Left ventricle myocardium inferior (tissue), 1 donor: ENCODE results near the gene CPXM2. TPM values are rescaled to one million over a fixed set of nuclear protein-coding genes. Genes with fewer than 3 reads are reported as not detected.

Experiments used
- DNase-seq: peaks from one replicate; pipeline ENCODE4 v3.0.0-alpha.2; 2020
- H3K27ac ChIP-seq: fragments of 200-600 bp; replicated peaks from 2 replicates; pipeline ENCODE4 v1.8.0; 2021
- H3K27me3 ChIP-seq: fragments of 200-600 bp; 2 replicates; pipeline ENCODE4 v1.8.0; 2021; ENCODE audit warnings: low read depth
- H3K36me3 ChIP-seq: fragments of 200-600 bp; 2 replicates; pipeline ENCODE4 v1.8.0; 2021
- H3K4me1 ChIP-seq: fragments of 200-600 bp; 2 replicates; pipeline ENCODE4 v1.8.0; 2021
- H3K4me3 ChIP-seq: fragments of 200-600 bp; 2 replicates; pipeline ENCODE4 v1.8.0; 2021; ENCODE audit warnings: mild to moderate bottlenecking, moderate library complexity
- H3K9me3 ChIP-seq: fragments of 200-600 bp; replicated peaks from 2 replicates; pipeline ENCODE4 v1.8.0; 2021
- CTCF ChIP-seq: fragments of 200-600 bp; IDR thresholded peaks from 2 replicates; pipeline ENCODE4 v1.8.0; 2021; ENCODE audit warnings: antibody characterized with exemption, mild to moderate bottlenecking, borderline replicate concordance
- intact Hi-C: fragments of 100-400 bp; cut with micrococcal nuclease; formaldehyde crosslinking; loops from one replicate; pipeline ENCODE4 v1.11.0; 2022
- total RNA-seq: library from RNA; stranded (reverse); fragmentation: NEBNext Ultra II Directional; extraction: Animal tissue kit (Norgen Biotek cat#: 25700); gene quantifications from one replicate; pipeline ENCODE4 v1.2.1, GENCODE V29; 2021
- donor health status: DM: no; HTN: yes; CAD: no; lungs with severe emphysema.

The CPXM2 gene
- total RNA-seq, 1 donor from 2014 or later = 4.5 TPM

- H3K4me3 ChIP-seq = no peak overlapping the region
- intact Hi-C loops = no loop called here
- no peak for DNase-seq
- no peak for TF ChIP-seq CTCF
- peaks cover 53% of the 10 kb centered on the region for H3K27me3 ChIP-seq
- H3K36me3 ChIP-seq = no peaks in the 10 kb centered on the region
- H3K9me3 ChIP-seq = no peaks in the 10 kb centered on the region
- no peaks in the 10 kb centered on the region for H3K4me1 ChIP-seq
- no peak overlapping the region for H3K27ac ChIP-seq
Observed at GRCh38 chr10:123860209-123860608, 31.4 kb downstream of the CPXM2 start.

GRCh38 chr10:123859653-123860050, 32.0 kb downstream of the CPXM2 start:
- peaks cover 53% of the 10 kb centered on the region for H3K27me3 ChIP-seq
- no peaks in the 10 kb centered on the region for H3K9me3 ChIP-seq
- DNase-seq = no peak
- no peaks in the 10 kb centered on the region for H3K36me3 ChIP-seq
- no peak overlapping the region for H3K4me3 ChIP-seq
- H3K4me1 ChIP-seq = no peaks in the 10 kb centered on the region
- intact Hi-C loops = no loop called here
- no peak overlapping the region for H3K27ac ChIP-seq
- TF ChIP-seq CTCF = no peak

GRCh38 chr10:123858907-123859652, 32.5 kb downstream of the CPXM2 start:
- H3K4me1 ChIP-seq = no peaks in the 10 kb centered on the region
- no peak for TF ChIP-seq CTCF
- no peaks in the 10 kb centered on the region for H3K9me3 ChIP-seq
- no peak overlapping the region for H3K4me3 ChIP-seq
- H3K36me3 ChIP-seq = no peaks in the 10 kb centered on the region
- intact Hi-C loops = no loop called here
- H3K27me3 ChIP-seq = peaks cover 52% of the 10 kb centered on the region
- H3K27ac ChIP-seq = no peak overlapping the region
- no peak for DNase-seq

GRCh38 chr10:123858077-123858681, 33.4 kb downstream of the CPXM2 start:
- intact Hi-C loops = no loop called here

GRCh38 chr10:123857616-123858015, 34.0 kb downstream of the CPXM2 start:
- H3K36me3 ChIP-seq = no peaks in the 10 kb centered on the region
- DNase-seq = no peak
- H3K9me3 ChIP-seq = no peaks in the 10 kb centered on the region
- H3K4me3 ChIP-seq = no peak overlapping the region
- intact Hi-C loops = no loop called here
- H3K27ac ChIP-seq = no peak overlapping the region
- peaks cover 60% of the 10 kb centered on the region for H3K27me3 ChIP-seq
- no peaks in the 10 kb centered on the region for H3K4me1 ChIP-seq
- no peak for TF ChIP-seq CTCF

More at GRCh38 chr10:123858077-123858681, 33.4 kb downstream of the CPXM2 start:
- no peaks in the 10 kb centered on the region for H3K36me3 ChIP-seq
- DNase-seq = no peak
- H3K27me3 ChIP-seq = peaks cover 54% of the 10 kb centered on the region
- no peaks in the 10 kb centered on the region for H3K4me1 ChIP-seq
- TF ChIP-seq CTCF = no peak
- H3K27ac ChIP-seq = no peak overlapping the region
- no peaks in the 10 kb centered on the region for H3K9me3 ChIP-seq
- no peak overlapping the region for H3K4me3 ChIP-seq
